AG04449 (cell line): Measurements from ENCODE around the gene MOB2.

Experiments used
- CTCF ChIA-PET: fragments of 350-600 bp; formaldehyde crosslinking; extraction: SDS; loops from one replicate; lab custom pipeline; 2021; ENCODE audit warnings: antibody characterized with exemption; lab: Yijun Ruan, JAX
- POLR2A ChIA-PET: fragments of 400-600, 350-600 bp; formaldehyde crosslinking; extraction: SDS; loops from one replicate; lab custom pipeline; 2020; ENCODE audit warnings: antibody characterized with exemption, inconsistent platforms; lab: Yijun Ruan, JAX
- DNase-seq: peaks from one replicate; pipeline ENCODE4 v3.0.0-alpha.2; 2010; ENCODE audit warnings: low read depth, low spot score
- H3K4me3 ChIP-seq: 2 replicates; pipeline ENCODE4 v1.5.1; 2011; ENCODE audit warnings: low read depth, mild to moderate bottlenecking, control low read depth, low read length
- CTCF ChIP-seq: IDR thresholded peaks from one replicate; pipeline ENCODE4 v1.5.1; 2011; ENCODE audit warnings: mild to moderate bottlenecking, moderate library complexity, low read length, control low read depth, inconsistent platforms; ENCODE audit not compliant: insufficient read depth; ENCODE audit errors: missing control alignments

The MOB2 gene

DNA sequence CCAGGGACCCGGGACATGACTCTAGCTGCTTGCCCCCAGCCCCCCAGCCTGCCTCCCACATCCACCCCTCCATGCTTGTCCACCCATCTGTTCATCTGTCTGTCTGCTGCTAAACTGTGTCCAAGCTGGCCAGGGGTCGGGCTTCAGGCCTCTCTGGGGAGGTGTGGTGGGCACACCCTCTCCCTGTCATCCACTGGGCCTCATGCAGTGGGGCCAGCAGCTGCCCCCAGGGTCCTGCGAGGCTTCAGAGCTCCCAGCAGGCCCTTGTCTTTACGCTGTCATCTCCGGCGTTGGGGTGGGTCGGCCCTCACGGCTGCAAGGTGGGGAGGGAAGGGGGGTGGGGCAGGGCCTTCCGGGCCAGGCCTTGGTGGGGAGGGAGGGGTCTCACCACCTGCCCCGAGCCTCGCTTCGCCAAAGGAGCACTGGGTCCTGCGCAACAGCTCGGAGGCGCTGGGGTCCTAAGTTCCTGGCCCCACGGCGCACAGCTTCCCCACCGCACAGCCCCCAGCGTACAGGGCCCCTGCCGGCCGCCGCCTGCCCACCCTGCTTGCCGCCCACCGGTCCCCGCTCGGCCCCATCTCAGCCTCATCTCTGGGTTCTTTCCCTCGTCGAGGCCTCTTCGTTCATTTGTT lies 26.7 kb downstream of the MOB2 start:
- ChIA-PET CTCF (no interaction called here), POLR2A (no interaction called here)
- no peak for DNase-seq
- no peak for TF ChIP-seq CTCF
- no peak overlapping the region for H3K4me3 ChIP-seq

DNA sequence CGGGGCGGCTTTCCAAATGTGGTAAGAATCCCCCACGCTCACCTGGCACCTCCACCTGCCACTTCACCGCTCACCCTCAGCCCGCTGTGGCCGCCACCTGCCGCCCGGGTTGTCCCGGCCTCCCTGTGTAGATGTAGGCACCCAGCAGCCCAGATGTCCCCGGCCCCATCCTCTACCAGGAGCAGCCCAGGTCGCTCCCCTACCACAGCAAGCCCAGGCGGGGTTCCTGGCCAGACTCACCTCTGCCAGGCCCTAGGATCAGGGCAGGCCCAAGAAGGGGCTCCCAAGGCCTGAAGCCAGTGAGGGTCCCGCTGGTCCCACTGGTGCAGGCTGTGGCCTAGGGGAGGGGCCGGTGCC lies 27.4 kb downstream of the MOB2 start:
- POLR2A ChIA-PET, result no interaction called here
- H3K4me3 ChIP-seq, result no peak overlapping the region
- no peak for DNase-seq
- TF ChIP-seq CTCF, result no peak
- CTCF ChIA-PET, result no interaction called here

GRCh38 chr11:1458340-1459218 lies 28.0 kb downstream of the MOB2 start:
- ChIA-PET CTCF (no interaction called here), POLR2A (no interaction called here)
- no peak for DNase-seq

DNA sequence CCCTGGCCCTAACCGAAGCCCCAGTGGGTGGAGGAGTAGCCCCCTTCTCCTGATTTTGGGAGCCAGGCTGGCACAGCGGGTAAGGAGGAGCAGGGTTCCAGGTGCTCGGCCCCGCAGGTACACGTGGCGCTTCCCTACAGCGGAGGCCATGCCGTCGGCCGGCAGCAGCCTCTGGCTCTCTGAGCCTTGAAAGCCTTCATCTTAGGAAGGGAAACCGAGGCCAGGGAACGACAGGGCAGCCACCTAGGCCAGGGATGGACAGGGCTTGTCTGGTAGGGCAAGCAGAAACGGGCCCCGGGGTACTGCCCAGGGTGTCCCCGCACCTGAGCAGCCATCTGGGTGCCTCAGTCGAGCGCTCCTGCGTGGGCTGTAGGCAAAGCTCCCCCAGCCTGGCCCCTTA lies 28.7 kb downstream of the MOB2 start:
- CTCF ChIA-PET, result no interaction called here
- TF ChIP-seq CTCF, result no peak
- POLR2A ChIA-PET, result no interaction called here
- H3K4me3 ChIP-seq, result no peak overlapping the region
- no peak for DNase-seq

More at GRCh38 chr11:1458340-1459218, 28.0 kb downstream of the MOB2 start:
- TF ChIP-seq CTCF, result peak; percentile 38
- no peak overlapping the region for H3K4me3 ChIP-seq

DNA sequence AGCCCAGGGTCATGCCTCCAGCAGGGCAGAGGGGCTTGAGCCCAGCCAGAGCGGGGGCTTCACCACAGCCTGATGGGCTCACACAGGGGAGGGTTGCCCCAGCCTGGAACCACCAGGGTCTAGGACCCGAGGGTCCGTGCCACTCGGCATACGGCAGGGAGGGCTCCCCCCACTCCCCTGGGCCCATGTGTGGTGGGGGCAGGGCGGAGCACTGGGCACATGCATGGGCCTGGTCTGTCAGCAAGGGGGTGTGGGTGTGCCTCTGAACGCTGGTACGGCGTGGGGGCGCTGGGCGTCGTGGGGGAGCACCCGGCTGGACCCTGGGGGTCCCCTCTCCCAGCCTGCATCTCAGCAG lies 29.3 kb downstream of the MOB2 start:
- ChIA-PET POLR2A (no interaction called here), CTCF (no interaction called here)
- TF ChIP-seq CTCF, result no peak
- DNase-seq, result no peak
- no peak overlapping the region for H3K4me3 ChIP-seq

- ChIA-PET POLR2A (no interaction called here), CTCF (interaction anchor here (1.2 kb wide), 1 partner anchor 7 kb away, joined by 3 read pairs; no protein-coding TSS in a partner anchor)
- TF ChIP-seq CTCF, result no peak
- no peak for DNase-seq
- no peak overlapping the region for H3K4me3 ChIP-seq
Observed at GRCh38 chr11:1456596-1457325, 29.8 kb downstream of the MOB2 start.
